Activated naive CD4-positive, alpha-beta T cell treated with anti-CD3 and anti-CD28 coated beads, Interleukin-2, amount 10 ng/mL, durations not matched to agents 5 hours and 36 hours (primary cell): ENCODE results near the gene RAB19. TPM values are rescaled to one million over a fixed set of nuclear protein-coding genes. Genes with fewer than 3 reads are reported as not detected.

Experiments
- total RNA-seq, 2 experiments: library from RNA; stranded (reverse); gene quantifications; one replicate each; pipeline ENCODE4 v1.2.3, GENCODE V29; 2021

The RAB19 gene, protein sequence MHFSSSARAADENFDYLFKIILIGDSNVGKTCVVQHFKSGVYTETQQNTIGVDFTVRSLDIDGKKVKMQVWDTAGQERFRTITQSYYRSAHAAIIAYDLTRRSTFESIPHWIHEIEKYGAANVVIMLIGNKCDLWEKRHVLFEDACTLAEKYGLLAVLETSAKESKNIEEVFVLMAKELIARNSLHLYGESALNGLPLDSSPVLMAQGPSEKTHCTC
- total RNA-seq: 1 to 10 TPM; 5.0 to 5.4 TPM

DNA sequence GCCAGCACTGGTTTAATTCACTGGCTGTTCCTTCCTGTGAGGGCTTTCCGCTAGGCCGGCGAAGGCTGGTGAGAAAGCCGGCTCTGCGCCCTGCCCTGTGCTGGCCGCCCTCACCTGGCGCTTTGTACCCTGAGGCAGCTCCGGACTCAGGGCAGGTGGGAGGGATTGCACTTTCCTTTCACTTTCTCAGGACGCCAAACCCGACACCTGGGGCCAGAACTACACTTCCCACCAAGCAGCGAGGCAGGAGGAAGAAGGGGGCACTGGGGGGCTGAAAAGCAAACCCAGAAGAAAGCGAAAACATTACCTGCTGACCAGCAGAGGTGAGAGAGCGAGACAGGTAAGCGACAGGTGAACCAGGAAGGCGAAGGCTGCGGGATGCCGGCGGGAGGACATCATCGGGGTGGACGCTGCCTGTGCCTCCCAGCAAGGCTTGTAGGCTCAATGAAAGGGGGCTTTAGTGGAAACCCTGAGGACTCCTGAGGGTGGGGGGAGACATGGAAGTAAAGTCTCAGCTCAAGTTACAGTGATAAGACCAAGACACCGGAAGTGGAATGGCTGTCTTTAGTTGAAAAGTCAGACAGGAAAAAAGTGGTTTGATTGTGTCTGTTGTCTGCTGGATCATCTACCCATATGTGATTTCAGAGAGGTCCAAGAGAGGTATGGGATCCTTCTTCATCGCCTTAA, at the start of gene RAB19:
RAB19 (plus strand) TSS at position 181 of the 687 bp plus-strand sequence. CDS start 3,589 bp downstream, outside the sequence.

DNA sequence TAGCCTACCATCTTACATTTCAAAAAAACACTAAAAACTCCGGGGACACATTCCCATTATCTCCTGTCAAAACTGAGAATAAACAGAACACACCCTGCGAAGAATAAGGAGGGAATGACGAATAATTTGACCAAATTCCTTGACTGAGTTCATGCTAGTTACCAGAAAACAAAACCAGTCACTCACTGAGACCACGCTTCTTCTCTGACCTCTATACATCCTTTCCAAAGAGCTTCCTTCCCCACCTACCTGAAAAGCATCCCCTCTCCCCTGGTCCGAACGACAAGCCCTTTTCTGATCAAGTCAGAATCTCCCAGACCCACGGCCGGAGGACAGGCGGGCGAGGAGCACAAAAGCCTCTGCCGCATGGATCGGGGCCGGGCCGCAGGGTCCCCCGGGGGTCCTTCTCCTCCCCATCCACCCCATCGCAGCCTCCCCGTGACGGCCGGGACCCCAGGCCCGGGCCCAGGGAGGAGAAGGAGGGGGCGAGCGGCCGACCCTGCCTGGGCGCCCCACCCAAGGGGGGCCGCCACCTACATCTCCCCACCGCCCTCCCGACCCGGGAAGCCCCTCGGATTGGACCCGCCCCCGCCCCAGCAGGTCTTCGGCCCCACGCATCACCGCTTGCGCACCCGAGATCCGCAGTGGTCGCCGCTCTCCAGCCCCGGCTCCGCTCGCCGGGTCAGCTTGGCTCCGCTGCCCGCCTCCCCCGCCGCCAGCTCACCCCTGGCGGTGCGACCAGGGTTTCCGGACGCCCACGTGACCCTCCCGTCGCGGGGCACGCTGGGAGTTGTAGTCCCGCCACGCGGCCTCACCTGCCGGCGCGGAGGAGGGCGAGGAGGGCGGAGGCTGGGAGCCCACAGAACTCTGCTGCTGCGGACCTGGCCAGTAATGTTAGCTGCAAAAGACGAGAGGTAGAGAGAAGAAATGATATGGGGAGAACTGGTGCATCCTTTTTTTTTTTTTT, 5.8 kb upstream of the RAB19 start, which contains the start of gene SLC37A3:
SLC37A3 (minus strand) TSS at position 747 of the 967 bp plus-strand sequence. CDS start 16,004 bp downstream, outside the sequence.

Other genes starting within 250 kb of the RAB19 start
- 10 to 100 TPM; 17.2 to 17.4 TPM for gene KDM7A, start 227.1 kb upstream of the RAB19 start, total RNA-seq
- gene SLC37A3, start 5.5 kb upstream of the RAB19 start, total RNA-seq: 10 to 100 TPM; 28.4 to 29.4 TPM
- 100 to 1,000 TPM; 103 to 107 TPM for gene MKRN1, start 75.4 kb downstream of the RAB19 start, total RNA-seq
- not detected for gene DENND2A, start 236.8 kb downstream of the RAB19 start, total RNA-seq